ENCODE measurements around the gene TASOR2.

- TF ChIP-seq CTCF (IDR thresholded peaks at IDR 0.05; ENCODE audit: low read length) (no peak), EZH2 (optimal IDR thresholded peaks at IDR 0.05; ENCODE audit: low read depth, low read length) (no peak), EZH2phosphoT487 (IDR thresholded peaks at IDR 0.05; ENCODE audit: low read length) (no peak)
Measured at GRCh38 chr10:5663692-5664427, 20.8 kb upstream of the TASOR2 start.

All from MM.1S (cell line).